ENCODE measurements around the gene DACT2. TPM values are rescaled to one million over a fixed set of nuclear protein-coding genes. Genes with fewer than 3 reads are reported as not detected.
A peak's percentile ranks its signal among the peaks of the same experiment; 100 is the strongest.
"Not testable (repeated sequence)": the region's sequence is repeated elsewhere in the genome, so short reads cannot be mapped to it uniquely, and the experiment has no call there.

Gene DACT2
- total and polyA plus RNA-seq, 2 donors (not counting 1 experiment from before 2014, with no cell fraction given): not detected

DNA sequence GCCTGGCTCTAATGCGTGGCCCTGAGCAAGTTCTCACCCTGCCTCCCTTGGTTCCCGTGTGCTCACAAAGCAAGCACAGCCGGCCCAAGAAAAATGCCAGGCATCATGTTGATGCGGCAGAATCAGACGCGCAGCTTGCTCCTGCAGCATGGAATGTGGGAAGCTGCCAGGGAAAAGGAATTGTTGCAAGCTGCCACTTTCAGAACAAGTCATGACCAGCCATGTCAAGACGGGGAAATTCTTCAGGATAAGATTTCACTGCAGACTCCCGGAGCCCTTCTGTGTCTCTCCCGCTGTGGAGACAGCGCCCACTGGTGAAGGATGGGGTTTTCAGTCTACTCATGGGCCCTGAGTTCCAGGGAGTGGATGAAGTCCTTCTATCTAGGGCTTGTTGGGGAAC is 4.6 kb downstream of the DACT2 start:
- Histone ChIP-seq H3K27ac (ENCODE audit: insufficient read depth, low read length) (no peak overlapping the region), H3K4me1 (ENCODE audit: control insufficient read depth, extremely low read depth, insufficient read depth, low read length) (no peaks in the 10 kb centered on the region), H4K20me1 (ENCODE audit: control insufficient read depth, extremely low read depth, insufficient read depth, low read length) (no peaks in the 10 kb centered on the region), H3K4me3 (replicated peaks in 1 of 4; ENCODE audit: control extremely low read depth in 1 of 4, insufficient read depth in 1 of 4, low read depth in 3 of 4, low read length in 4 of 4) (no peak overlapping the region), H3K36me3 (ENCODE audit: control insufficient read depth, insufficient read depth, low read length) (no peaks in the 10 kb centered on the region), H3K9ac (ENCODE audit: insufficient read depth, low read length) (no peak overlapping the region), H2AFZ (ENCODE audit: low read length) (no peak overlapping the region), H3K9me3 (ENCODE audit: control insufficient read depth, insufficient read depth, low read depth, low read length) (no peaks in the 10 kb centered on the region), H3K79me2 (ENCODE audit: control insufficient read depth, insufficient read depth, low read length) (no peaks in the 10 kb centered on the region), H3K4me2 (ENCODE audit: extremely low read depth, insufficient read depth, low read length) (no peak overlapping the region), H3K27me3 (ENCODE audit: control insufficient read depth, insufficient read depth, low read length) (no peaks in the 10 kb centered on the region)
- TF ChIP-seq, protein P1, sequence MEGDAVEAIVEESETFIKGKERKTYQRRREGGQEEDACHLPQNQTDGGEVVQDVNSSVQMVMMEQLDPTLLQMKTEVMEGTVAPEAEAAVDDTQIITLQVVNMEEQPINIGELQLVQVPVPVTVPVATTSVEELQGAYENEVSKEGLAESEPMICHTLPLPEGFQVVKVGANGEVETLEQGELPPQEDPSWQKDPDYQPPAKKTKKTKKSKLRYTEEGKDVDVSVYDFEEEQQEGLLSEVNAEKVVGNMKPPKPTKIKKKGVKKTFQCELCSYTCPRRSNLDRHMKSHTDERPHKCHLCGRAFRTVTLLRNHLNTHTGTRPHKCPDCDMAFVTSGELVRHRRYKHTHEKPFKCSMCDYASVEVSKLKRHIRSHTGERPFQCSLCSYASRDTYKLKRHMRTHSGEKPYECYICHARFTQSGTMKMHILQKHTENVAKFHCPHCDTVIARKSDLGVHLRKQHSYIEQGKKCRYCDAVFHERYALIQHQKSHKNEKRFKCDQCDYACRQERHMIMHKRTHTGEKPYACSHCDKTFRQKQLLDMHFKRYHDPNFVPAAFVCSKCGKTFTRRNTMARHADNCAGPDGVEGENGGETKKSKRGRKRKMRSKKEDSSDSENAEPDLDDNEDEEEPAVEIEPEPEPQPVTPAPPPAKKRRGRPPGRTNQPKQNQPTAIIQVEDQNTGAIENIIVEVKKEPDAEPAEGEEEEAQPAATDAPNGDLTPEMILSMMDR (conservative IDR thresholded peaks at IDR 0.05 in 1 of 2, IDR thresholded peaks at IDR 0.05 in 1 of 2; ENCODE audit: low read depth in 1 of 2, low read length in 2 of 2): no peak
- TF ChIP-seq EZH2 (IDR thresholded peaks at IDR 0.05; ENCODE audit: low read length, missing control alignments): no peak
- DNase-seq (ENCODE audit: low read depth in 2 of 2): peak in 1 of 2 donors; percentile 4

DNA sequence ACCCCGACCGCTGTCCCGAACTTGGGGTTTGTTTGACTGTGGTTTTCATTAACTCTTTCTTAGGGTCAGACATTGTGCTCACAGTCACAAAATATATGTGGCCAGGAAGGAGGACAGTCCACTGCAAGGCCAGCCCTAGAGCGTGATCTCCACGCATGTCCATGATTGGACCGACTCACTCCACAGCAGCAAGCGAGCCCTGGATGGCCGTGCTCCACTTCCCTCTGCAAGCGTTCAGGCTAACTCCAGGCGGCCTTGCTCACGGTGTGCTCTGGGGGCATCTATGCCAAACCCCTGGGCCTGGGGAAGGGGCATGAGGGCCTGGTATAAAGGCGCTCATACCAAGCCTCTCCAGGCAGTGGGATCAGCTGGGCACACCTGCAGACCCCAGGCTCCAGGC is 5.6 kb downstream of the DACT2 start:
- H3K36me3 ChIP-seq (ENCODE audit: control insufficient read depth, insufficient read depth, low read length): no peaks in the 10 kb centered on the region
- DNase-seq (ENCODE audit: low read depth in 2 of 2): no peak
- no peak overlapping the region for H3K4me3 ChIP-seq (replicated peaks in 1 of 4; ENCODE audit: control extremely low read depth in 1 of 4, insufficient read depth in 1 of 4, low read depth in 3 of 4, low read length in 4 of 4)
- no peaks in the 10 kb centered on the region for H3K27me3 ChIP-seq (ENCODE audit: control insufficient read depth, insufficient read depth, low read length)
- H3K27ac ChIP-seq (ENCODE audit: insufficient read depth, low read length): no peak overlapping the region
- no peaks in the 10 kb centered on the region for H3K4me1 ChIP-seq (ENCODE audit: control insufficient read depth, extremely low read depth, insufficient read depth, low read length)
- no peak overlapping the region for H2AFZ ChIP-seq (ENCODE audit: low read length)
- no peaks in the 10 kb centered on the region for H4K20me1 ChIP-seq (ENCODE audit: control insufficient read depth, extremely low read depth, insufficient read depth, low read length)
- no peaks in the 10 kb centered on the region for H3K9me3 ChIP-seq (ENCODE audit: control insufficient read depth, insufficient read depth, low read depth, low read length)
- H3K79me2 ChIP-seq (ENCODE audit: control insufficient read depth, insufficient read depth, low read length): no peaks in the 10 kb centered on the region
- no peak overlapping the region for H3K4me2 ChIP-seq (ENCODE audit: extremely low read depth, insufficient read depth, low read length)
- TF ChIP-seq, protein P1 (conservative IDR thresholded peaks at IDR 0.05 in 1 of 2, IDR thresholded peaks at IDR 0.05 in 1 of 2; ENCODE audit: low read depth in 1 of 2, low read length in 2 of 2): no peak
- no peak for TF ChIP-seq EZH2 (IDR thresholded peaks at IDR 0.05; ENCODE audit: low read length, missing control alignments)
- H3K9ac ChIP-seq (ENCODE audit: insufficient read depth, low read length): no peak overlapping the region

DNA sequence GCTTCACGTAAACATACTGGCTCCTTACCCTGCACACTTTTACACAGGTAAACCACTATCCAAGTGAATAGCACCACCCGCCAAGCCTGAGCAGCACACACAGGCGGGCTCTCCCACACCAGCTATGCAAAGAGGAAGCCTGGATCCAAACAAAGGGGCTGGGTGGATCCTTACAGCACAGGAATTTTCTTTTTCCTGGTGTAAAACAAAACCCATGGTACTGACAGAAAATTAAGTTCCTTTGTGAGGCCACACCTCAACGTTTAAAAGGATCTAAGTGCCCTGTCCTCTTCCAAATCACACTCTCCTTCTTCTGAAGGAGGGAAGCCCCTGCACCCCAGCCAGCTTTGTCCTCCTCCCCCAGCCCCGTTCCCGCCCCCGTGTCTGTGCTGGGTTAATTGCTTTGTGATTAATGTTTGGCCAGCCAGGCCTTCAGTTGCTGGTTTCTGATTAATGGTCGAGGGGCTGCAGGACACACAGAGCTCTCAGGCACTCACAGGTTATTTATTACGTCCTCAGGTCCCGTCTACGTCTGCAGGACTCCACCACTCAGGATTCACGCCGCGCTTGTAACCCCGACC is 6.1 kb downstream of the DACT2 start:
- no peak for TF ChIP-seq EZH2 (IDR thresholded peaks at IDR 0.05; ENCODE audit: low read length, missing control alignments)
- TF ChIP-seq, protein P1 (conservative IDR thresholded peaks at IDR 0.05 in 1 of 2, IDR thresholded peaks at IDR 0.05 in 1 of 2; ENCODE audit: low read depth in 1 of 2, low read length in 2 of 2): no peak
- no peaks in the 10 kb centered on the region for H4K20me1 ChIP-seq (ENCODE audit: control insufficient read depth, extremely low read depth, insufficient read depth, low read length)
- no peaks in the 10 kb centered on the region for H3K27me3 ChIP-seq (ENCODE audit: control insufficient read depth, insufficient read depth, low read length)
- H3K9me3 ChIP-seq (ENCODE audit: control insufficient read depth, insufficient read depth, low read depth, low read length): no peaks in the 10 kb centered on the region
- H3K36me3 ChIP-seq (ENCODE audit: control insufficient read depth, insufficient read depth, low read length): no peaks in the 10 kb centered on the region
- no peaks in the 10 kb centered on the region for H3K4me1 ChIP-seq (ENCODE audit: control insufficient read depth, extremely low read depth, insufficient read depth, low read length)
- no peak overlapping the region for H3K4me3 ChIP-seq (replicated peaks in 1 of 4; ENCODE audit: control extremely low read depth in 1 of 4, insufficient read depth in 1 of 4, low read depth in 3 of 4, low read length in 4 of 4)
- no peak overlapping the region for H2AFZ ChIP-seq (ENCODE audit: low read length)
- H3K27ac ChIP-seq (ENCODE audit: insufficient read depth, low read length): no peak overlapping the region
- no peak overlapping the region for H3K4me2 ChIP-seq (ENCODE audit: extremely low read depth, insufficient read depth, low read length)
- H3K79me2 ChIP-seq (ENCODE audit: control insufficient read depth, insufficient read depth, low read length): no peaks in the 10 kb centered on the region
- no peak for DNase-seq (ENCODE audit: low read depth in 2 of 2)
- no peak overlapping the region for H3K9ac ChIP-seq (ENCODE audit: insufficient read depth, low read length)

DNA sequence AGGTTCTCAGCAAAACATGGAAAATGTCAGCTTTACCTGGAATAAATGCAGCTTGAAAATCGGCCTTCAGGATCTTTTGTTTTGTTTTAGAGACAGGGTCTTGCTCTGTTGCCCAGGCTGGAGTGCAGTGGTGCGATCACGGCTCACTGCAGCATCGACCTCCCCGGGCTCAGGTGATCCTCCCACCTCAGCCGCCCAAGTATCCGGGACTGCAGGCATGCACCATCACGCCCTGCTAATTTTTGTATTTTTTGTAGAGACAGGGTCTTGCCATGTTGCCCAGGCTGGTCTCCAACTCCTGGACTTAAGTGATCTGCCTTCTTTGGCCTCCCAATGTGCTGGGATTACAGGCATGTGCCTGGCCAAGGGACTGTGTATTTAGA is 7.5 kb downstream of the DACT2 start:
- H3K27ac ChIP-seq (ENCODE audit: insufficient read depth, low read length); H2AFZ ChIP-seq (ENCODE audit: low read length); H3K9me3 ChIP-seq (ENCODE audit: control insufficient read depth, insufficient read depth, low read depth, low read length); H3K9ac ChIP-seq (ENCODE audit: insufficient read depth, low read length); DNase-seq (ENCODE audit: low read depth in 2 of 2); H3K79me2 ChIP-seq (ENCODE audit: control insufficient read depth, insufficient read depth, low read length); H3K36me3 ChIP-seq (ENCODE audit: control insufficient read depth, insufficient read depth, low read length); H3K4me1 ChIP-seq (ENCODE audit: control insufficient read depth, extremely low read depth, insufficient read depth, low read length); H4K20me1 ChIP-seq (ENCODE audit: control insufficient read depth, extremely low read depth, insufficient read depth, low read length); H3K27me3 ChIP-seq (ENCODE audit: control insufficient read depth, insufficient read depth, low read length); H3K4me2 ChIP-seq (ENCODE audit: extremely low read depth, insufficient read depth, low read length); H3K4me3 ChIP-seq (replicated peaks in 1 of 4; ENCODE audit: control extremely low read depth in 1 of 4, insufficient read depth in 1 of 4, low read depth in 3 of 4, low read length in 4 of 4): not testable (repeated sequence)
